ENCODE results near the gene ARHGEF28.

The ARHGEF28 gene

DNA sequence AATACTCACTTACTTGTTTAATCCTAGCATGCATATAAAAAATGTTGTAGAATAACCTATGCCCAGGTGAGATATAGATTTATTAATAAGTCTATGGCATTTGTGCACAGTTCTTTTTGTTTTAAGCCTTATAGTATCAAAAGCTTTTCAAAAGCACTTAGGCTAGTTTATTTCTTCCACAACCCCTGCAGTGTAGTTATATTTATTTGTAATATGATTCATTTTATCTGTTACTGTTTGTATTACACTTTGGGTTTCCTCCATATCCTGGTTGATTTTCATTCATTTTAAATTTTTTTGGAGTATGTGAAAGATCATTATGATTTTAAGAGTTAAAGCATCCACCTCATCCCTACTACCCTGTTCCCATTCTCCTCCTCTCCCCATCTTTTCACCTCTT lies 18.8 kb upstream of the ARHGEF28 start:
- Mint-ChIP-seq H3K27ac (no peak overlapping the region), H3K9me3 (no peaks in the 10 kb centered on the region), H3K4me1 (no peaks in the 10 kb centered on the region), H3K27me3 (peaks cover 12% of the 10 kb centered on the region), H3K4me3 (no peak overlapping the region), H3K36me3 (ENCODE audit: low read depth) (no peaks in the 10 kb centered on the region)
- no peak for DNase-seq
- ATAC-seq, result no peak

DNA sequence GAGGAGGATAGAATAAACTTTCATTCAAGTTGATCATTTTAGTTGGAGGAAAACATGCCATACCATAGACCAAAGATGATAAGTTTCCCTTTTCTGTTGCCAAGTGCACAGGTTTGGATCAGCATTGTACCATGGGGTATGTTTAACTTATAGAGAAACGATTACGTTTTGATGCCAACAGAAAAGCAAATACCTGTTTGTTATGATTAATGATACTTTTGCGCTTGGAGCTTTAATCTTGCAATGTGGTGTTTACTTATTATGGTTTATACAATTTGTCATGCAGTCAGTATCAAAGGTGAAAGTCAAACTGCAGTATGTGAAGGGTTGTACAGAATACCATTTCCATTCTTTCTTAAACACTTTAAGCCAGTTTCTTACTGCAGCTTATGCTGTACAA lies 13.2 kb upstream of the ARHGEF28 start:
- no peak overlapping the region for H3K27ac Mint-ChIP-seq
- no peaks in the 10 kb centered on the region for H3K36me3 Mint-ChIP-seq (ENCODE audit: low read depth)
- no peaks in the 10 kb centered on the region for H3K4me1 Mint-ChIP-seq
- peaks cover 14% of the 10 kb centered on the region for H3K27me3 Mint-ChIP-seq
- no peak for ATAC-seq
- no peak for DNase-seq
- H3K4me3 Mint-ChIP-seq, result no peak overlapping the region
- H3K9me3 Mint-ChIP-seq, result no peaks in the 10 kb centered on the region

DNA sequence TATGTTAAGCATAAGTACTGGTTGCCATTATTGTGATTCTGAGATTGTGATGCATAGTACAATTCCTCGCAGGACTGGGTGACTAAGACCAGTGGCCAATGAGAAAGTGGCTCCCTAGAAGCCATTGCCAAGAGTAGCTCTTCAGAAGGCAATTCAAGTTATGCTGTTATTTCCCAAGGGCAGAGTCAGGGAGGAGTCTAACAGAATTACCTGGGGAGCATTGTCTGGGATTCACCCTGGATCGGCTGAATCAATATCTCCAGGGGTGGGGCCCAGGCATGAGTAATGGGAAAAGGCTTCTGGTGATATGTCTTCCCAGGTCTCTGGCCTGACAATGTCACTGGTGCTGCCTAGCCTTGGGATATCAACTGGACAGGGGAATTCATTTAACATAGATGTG lies 10.9 kb upstream of the ARHGEF28 start:
- DNase-seq (no peak), ATAC-seq (no peak)
- H3K27ac Mint-ChIP-seq, result no peak overlapping the region
- H3K36me3 Mint-ChIP-seq (ENCODE audit: low read depth), result no peaks in the 10 kb centered on the region
- H3K4me3 Mint-ChIP-seq, result no peak overlapping the region
- H3K27me3 Mint-ChIP-seq, result peaks cover 19% of the 10 kb centered on the region
- H3K4me1 Mint-ChIP-seq, result no peaks in the 10 kb centered on the region
- H3K9me3 Mint-ChIP-seq, result no peaks in the 10 kb centered on the region

DNA sequence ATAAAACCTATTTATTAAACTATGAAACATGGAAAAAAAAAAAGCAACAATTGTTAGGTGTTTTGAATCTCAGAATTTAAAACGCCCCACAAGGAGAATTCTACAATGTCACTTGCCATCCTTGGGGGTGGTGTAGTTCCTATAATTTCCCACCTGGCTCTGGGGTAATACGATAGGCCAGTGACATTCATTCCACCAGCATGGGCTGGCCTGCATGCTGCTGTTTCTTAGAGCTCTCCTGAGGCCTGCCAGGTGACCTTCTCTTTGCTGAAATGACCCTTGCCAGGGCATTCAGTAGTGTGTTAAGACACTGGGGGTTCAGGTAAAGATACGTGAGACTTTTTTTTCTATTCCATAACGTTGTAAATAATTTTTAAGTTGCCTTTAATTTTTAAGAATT lies 10.0 kb upstream of the ARHGEF28 start:
- Mint-ChIP-seq H3K4me1 (no peaks in the 10 kb centered on the region), H3K27ac (no peak overlapping the region), H3K36me3 (ENCODE audit: low read depth) (no peaks in the 10 kb centered on the region), H3K9me3 (no peaks in the 10 kb centered on the region), H3K27me3 (peaks cover 16% of the 10 kb centered on the region), H3K4me3 (no peak overlapping the region)
- no peak for DNase-seq
- no peak for ATAC-seq

DNA sequence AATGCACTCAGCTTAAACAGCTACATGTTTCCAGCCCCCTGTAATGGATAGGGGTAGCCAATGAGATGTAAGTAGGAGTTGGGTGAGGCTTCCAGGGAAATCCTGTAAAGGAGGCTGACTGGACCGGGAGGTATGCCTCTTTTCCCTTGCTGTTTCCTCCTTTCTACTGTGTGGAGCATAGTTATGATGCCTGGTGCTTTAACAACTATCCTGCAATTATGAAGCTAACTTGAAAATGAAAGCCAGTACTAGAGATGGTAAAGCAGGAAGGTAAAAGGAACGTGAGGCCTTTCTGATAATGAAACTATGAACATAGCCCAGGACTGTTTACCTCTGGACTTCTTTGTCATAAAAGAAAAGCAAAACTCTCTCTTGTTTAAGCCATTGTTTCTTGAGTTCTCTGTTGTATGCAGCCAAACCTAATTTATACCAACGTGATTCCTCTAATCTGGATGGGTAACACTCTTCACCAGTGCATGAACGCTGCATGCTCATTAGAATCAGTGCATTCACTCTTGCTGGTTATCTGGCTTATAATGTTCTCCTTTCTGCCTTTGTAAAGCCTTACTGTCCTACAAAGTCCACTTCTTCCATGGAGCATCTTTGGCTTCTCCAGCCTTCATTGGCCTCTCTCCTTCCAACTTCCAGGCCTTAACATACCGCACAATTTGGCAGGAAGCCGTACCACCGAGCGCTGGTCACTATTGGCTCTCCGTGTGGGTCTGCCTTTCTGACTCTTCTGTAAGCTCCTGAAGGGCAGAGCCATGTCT lies 8.3 kb upstream of the ARHGEF28 start:
- Mint-ChIP-seq H3K36me3 (ENCODE audit: low read depth) (no peaks in the 10 kb centered on the region), H3K27ac (no peak overlapping the region), H3K9me3 (no peaks in the 10 kb centered on the region), H3K4me3 (no peak overlapping the region), H3K4me1 (no peaks in the 10 kb centered on the region), H3K27me3 (peaks cover 19% of the 10 kb centered on the region)
- ATAC-seq, result no peak
- DNase-seq, result no peak

DNA sequence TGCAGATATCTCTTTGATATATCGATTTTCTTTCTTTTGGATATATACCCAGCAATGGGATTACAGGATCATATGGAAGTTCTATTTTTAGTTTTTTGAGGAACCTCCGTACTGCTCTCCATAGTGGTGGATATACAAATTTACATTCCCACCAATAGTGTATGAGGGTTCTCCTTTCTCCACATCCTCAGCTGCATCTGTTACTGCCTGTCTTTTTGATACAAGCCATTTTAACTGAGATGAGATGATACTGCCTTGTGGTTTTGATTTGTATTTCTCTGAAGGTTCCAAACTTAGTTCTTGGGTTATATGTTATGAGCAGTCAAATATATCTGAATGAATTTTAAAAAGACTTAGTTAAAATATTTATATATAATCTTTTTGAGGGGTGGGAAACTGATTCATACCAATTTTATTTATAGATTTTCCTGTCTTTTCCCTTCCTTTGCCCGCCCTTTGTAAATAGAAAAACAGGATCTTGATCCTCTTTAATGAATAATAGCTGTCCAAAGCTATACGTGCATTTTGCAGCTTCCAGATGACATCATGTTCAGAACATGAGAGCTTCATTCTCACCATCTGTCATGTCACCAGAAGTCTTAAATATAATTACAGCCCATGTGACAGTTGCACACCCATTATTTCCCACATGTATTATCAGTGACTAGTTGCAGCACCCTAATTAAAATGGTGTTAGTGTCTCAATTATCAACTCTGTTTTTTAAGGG lies 6.2 kb upstream of the ARHGEF28 start:
- Mint-ChIP-seq H3K36me3 (ENCODE audit: low read depth) (no peaks in the 10 kb centered on the region), H3K27me3 (peaks cover 18% of the 10 kb centered on the region), H3K27ac (no peak overlapping the region), H3K4me3 (no peak overlapping the region), H3K9me3 (no peaks in the 10 kb centered on the region), H3K4me1 (no peaks in the 10 kb centered on the region)
- DNase-seq, result no peak
- no peak for ATAC-seq

DNA sequence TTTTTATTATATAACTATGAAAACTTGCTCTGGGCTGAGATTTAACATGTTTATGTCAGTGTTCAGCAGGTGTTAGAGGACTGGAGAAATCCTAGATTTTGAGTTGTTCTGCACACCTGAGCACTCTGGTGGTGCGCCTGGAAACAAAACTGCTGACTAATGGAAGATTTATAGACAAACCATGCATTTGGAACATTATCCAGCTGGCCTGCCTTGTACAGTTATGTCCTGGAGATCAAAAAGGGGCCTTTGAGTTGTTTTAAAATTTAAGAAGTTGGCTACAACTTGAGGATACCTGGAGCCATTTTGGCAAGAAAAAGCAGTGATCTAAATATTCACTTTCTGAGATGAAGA lies 5.7 kb upstream of the ARHGEF28 start:
- no peak for ATAC-seq

DNA sequence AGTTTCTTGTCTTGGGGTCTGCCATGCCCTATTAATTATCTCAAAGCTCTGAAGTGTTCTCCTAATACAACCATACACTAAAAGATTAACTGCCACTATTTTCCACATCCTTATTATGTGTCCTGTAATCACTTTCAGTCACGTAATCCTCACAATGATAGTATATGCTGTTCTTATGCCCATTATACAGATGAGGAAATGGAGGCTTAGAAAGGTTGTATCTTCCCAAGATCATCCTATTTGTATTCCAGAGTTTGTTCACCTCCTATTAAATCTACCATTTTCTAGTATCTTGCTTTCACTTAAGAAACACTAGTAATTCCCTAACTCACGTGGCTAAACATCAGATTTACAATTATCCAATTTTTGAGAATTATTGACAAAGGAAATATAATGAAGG lies 2.9 kb upstream of the ARHGEF28 start:
- no peak overlapping the region for H3K27ac Mint-ChIP-seq
- H3K27me3 Mint-ChIP-seq, result peaks cover 41% of the 10 kb centered on the region
- no peak overlapping the region for H3K4me3 Mint-ChIP-seq
- H3K36me3 Mint-ChIP-seq (ENCODE audit: low read depth), result no peaks in the 10 kb centered on the region
- no peak for DNase-seq
- ATAC-seq, result no peak
- H3K9me3 Mint-ChIP-seq, result no peaks in the 10 kb centered on the region
- peaks cover 6% of the 10 kb centered on the region for H3K4me1 Mint-ChIP-seq

More for the DNA sequence above, 5.7 kb upstream of the ARHGEF28 start:
- Mint-ChIP-seq H3K36me3 (ENCODE audit: low read depth) (no peaks in the 10 kb centered on the region), H3K4me3 (no peak overlapping the region), H3K4me1 (peaks cover 1% of the 10 kb centered on the region), H3K27ac (no peak overlapping the region), H3K9me3 (no peaks in the 10 kb centered on the region), H3K27me3 (peaks cover 22% of the 10 kb centered on the region)
- DNase-seq, result no peak

DNA sequence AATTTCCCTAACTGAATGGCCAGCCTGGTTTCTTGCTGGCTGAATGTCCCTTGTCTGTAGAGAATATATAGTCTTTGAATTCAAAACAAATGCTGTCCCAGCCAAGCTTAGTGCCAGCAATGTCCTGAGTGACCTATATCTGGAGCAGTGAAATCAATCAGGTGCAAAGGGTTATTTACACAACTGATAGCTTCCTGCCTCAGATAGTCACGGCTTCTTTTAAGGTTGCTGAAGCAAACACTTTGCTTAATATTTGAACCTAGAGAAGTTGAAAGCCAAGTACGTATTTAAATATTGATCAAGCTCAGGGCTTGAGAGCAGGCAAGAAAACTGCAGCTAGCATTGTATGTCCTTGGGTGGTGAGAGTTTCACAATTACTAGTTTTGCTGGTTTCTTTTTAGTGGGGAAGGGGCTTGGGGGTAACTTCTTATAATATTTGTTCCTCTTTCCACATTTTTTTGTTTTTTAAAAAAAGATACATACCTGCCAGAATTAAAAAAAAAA lies 2.0 kb upstream of the ARHGEF28 start:
- Mint-ChIP-seq H3K36me3 (ENCODE audit: low read depth) (no peaks in the 10 kb centered on the region), H3K27me3 (peaks cover 49% of the 10 kb centered on the region)
- no peak for ATAC-seq

DNA sequence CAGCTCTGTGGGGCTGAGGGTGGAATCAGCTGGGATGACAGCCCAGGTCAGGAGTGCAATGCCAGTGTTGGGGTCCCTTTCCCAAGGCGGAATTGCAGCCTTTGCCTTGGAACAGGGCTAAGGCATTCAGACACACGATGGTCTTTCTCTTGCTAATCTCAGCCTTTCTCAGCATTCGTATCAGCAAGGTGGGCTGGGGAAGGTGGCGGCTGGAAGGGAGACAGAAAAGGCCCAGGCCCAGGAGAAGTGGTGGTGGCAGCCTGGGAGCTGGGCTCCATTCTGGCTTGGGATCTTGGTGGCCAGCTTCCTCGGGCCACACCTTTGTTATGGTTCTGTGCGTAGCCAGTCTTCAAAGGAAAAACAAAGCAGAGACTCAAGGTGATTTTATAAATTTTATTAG lies 1.1 kb upstream of the ARHGEF28 start:
- Mint-ChIP-seq H3K4me3 (no peak overlapping the region), H3K36me3 (ENCODE audit: low read depth) (no peaks in the 10 kb centered on the region), H3K27me3 (peaks cover 49% of the 10 kb centered on the region), H3K27ac (no peak overlapping the region), H3K4me1 (peaks cover 6% of the 10 kb centered on the region), H3K9me3 (no peaks in the 10 kb centered on the region)
- ATAC-seq (no peak), DNase-seq (no peak)

More for the DNA sequence above, 2.0 kb upstream of the ARHGEF28 start:
- H3K4me3 Mint-ChIP-seq, result no peak overlapping the region
- peaks cover 6% of the 10 kb centered on the region for H3K4me1 Mint-ChIP-seq
- no peak overlapping the region for H3K27ac Mint-ChIP-seq
- no peak for DNase-seq
- H3K9me3 Mint-ChIP-seq, result no peaks in the 10 kb centered on the region

DNA sequence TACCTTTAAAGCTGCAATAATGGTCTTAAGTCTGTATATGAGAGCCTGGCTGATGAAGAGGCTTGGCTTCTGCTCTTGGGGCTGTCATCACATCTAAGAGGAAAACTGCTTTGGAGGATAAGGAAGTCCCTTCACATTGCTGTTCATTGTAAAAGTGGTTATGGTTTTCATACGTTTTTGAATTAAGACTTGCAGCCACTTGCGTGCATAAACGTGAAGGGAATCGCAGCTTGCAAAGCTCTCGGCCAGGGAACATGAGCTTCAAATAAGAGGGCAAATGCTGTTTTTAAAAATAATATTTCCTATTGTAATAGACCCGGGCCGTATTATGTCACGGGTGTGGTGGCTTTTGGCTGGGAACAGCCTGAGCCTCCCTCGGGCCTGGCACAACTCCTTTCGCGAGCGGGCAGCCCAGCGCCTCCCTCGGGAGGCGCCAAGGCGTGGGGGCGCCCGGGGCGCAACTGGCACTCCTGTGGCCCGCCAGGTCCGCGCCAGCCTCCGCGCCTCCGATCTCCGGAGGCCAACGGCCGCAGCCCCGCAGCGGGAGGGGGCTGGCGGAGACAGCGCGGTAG lies 538 bp upstream of the ARHGEF28 start:
- no peak overlapping the region for H3K27ac Mint-ChIP-seq
- no peaks in the 10 kb centered on the region for H3K9me3 Mint-ChIP-seq
- peaks cover 6% of the 10 kb centered on the region for H3K4me1 Mint-ChIP-seq
- peaks cover 49% of the 10 kb centered on the region for H3K27me3 Mint-ChIP-seq
- no peak for DNase-seq
- no peaks in the 10 kb centered on the region for H3K36me3 Mint-ChIP-seq (ENCODE audit: low read depth)
- peak overlapping the region; percentile 61 for H3K4me3 Mint-ChIP-seq
- peak; percentile 18 for ATAC-seq

DNA sequence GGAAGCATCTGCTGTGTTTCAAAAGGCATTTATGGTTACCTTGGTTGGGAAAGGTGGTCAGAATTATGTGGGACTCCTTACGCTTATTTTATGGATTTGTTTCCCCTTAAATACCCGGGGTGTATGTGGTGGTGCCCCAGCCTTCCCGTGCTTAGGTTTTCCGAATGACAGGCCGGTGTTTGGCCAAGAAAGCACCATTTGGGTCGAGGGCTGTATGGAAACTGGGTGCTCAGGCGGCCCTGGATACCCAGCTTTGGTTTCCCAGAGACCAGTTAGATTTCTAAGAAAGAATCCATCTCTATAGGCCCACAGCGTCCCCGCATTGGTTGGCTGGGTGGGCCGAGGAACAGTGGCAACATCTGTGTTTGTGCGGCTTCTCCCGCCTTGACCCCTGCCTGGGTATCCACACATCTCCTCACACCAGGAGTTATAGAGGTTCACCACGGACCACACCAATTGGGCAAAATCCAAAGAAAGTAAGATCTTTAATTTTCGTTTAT lies 868 bp downstream of the ARHGEF28 start:
- no peaks in the 10 kb centered on the region for H3K9me3 Mint-ChIP-seq
- peaks cover 47% of the 10 kb centered on the region for H3K27me3 Mint-ChIP-seq
- peaks cover 6% of the 10 kb centered on the region for H3K4me1 Mint-ChIP-seq
- no peak for ATAC-seq
- H3K4me3 Mint-ChIP-seq, result no peak overlapping the region
- DNase-seq, result no peak
- no peaks in the 10 kb centered on the region for H3K36me3 Mint-ChIP-seq (ENCODE audit: low read depth)
- H3K27ac Mint-ChIP-seq, result no peak overlapping the region

DNA sequence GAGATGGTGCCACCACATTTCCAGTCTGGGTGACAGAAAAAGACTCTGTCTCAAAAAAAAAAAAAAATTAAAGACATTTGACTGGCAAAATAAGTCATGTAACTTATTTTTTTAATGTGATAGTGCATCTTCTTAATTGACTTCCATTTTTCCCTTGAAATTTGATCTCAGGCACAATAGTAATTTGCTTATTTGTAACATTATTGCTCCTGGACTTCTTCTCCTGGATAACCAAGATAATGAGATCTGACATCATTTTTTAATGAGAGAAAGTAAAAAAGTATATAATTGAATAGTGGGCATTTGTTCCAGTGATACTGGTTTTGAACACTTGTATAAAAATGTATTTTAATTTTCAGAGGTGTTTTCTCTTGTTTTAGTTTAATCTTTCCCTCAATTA lies 3.5 kb downstream of the ARHGEF28 start:
- Mint-ChIP-seq H3K9me3 (no peaks in the 10 kb centered on the region), H3K36me3 (ENCODE audit: low read depth) (no peaks in the 10 kb centered on the region), H3K4me3 (no peak overlapping the region), H3K27me3 (peaks cover 44% of the 10 kb centered on the region), H3K27ac (no peak overlapping the region), H3K4me1 (peaks cover 6% of the 10 kb centered on the region)
- DNase-seq (no peak), ATAC-seq (no peak)

DNA sequence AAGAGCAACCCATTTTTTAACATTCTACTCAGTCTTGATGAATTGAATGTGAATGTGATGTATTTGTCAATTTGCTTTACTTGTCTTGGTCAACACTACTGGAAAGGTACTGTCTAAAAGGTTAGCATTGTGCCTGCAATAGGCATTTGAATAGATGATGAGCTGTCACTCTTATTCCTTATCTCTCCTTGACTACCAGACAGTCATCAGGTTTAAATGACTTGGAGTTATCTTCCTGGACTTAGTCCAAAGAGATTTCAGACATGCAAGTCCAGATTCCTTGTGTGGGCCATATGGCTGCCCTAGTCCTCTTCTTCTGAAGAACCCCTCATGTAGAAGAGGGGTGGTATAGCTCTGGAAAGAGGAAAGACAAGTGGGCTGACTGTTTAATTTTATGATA lies 4.8 kb downstream of the ARHGEF28 start:
- no peak for DNase-seq
- no peak for ATAC-seq
- Mint-ChIP-seq H3K9me3 (no peaks in the 10 kb centered on the region), H3K4me3 (no peak overlapping the region), H3K27me3 (peaks cover 37% of the 10 kb centered on the region), H3K4me1 (peaks cover 3% of the 10 kb centered on the region), H3K27ac (no peak overlapping the region), H3K36me3 (ENCODE audit: low read depth) (no peaks in the 10 kb centered on the region)

DNA sequence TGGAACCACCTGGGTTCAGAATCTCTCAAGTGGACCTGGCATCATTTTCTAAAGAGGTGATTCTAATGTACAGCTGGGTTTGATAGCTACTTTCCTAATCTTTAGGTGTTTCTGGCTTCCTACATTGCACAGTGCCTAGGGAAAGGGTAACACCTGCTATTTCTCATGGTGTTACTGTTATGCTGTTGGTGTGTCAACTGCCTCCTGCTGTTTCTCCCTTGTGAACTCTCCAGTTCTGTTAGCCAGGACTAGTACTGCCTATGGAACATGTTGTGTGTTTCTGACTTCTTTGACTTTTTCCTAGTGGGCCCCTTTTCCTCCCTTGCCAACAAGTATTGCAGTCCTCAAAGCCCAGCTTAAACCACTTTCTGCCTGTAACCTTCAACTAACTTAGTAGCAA lies 5.5 kb downstream of the ARHGEF28 start:
- peaks cover 36% of the 10 kb centered on the region for H3K27me3 Mint-ChIP-seq

More for the DNA sequence above, 5.5 kb downstream of the ARHGEF28 start:
- no peaks in the 10 kb centered on the region for H3K9me3 Mint-ChIP-seq
- DNase-seq (no peak), ATAC-seq (no peak)
- H3K27ac Mint-ChIP-seq, result no peak overlapping the region
- H3K4me1 Mint-ChIP-seq, result peaks cover 3% of the 10 kb centered on the region
- H3K36me3 Mint-ChIP-seq (ENCODE audit: low read depth), result no peaks in the 10 kb centered on the region
- no peak overlapping the region for H3K4me3 Mint-ChIP-seq

Data from activated naive CD8-positive, alpha-beta T cell treated with anti-CD3 and anti-CD28 coated beads, Interleukin-2, amount 50 U/mL, for 24 hours (primary cell).